ENCODE results near the gene PFN4.

- TF ChIP-seq CTCF (IDR thresholded peaks at IDR 0.05 in 4 of 5, conservative IDR thresholded peaks at IDR 0.05 in 1 of 5): no peak
- no peak for TF ChIP-seq POLR2A (IDR thresholded peaks at IDR 0.05)
Observed at GRCh38 chr2:24169023-24169422, 45.9 kb upstream of the PFN4 start.
